CD4-positive, alpha-beta memory T cell (primary cell): Measurements from ENCODE around the gene TP53TG5. TPM values are rescaled to one million over a fixed set of nuclear protein-coding genes. Genes with fewer than 3 reads are reported as not detected.

Experiments
- microRNA-seq: library from miRNA; unstranded; fragments of <30 nt; microRNA quantifications from one replicate; pipeline ENCODE4 v1.2.0, GENCODE V29; 2021; ENCODE audit warnings: borderline replicate concordance, borderline number of aligned reads, borderline microRNAs expressed, mixed read lengths
- polyA plus RNA-seq, 2 donors: library from polyadenylated mRNA; unstranded; fragments of 300-500 nt; fragmentation: Illumina TruSeq; gene quantifications; one replicate each; pipeline ENCODE4 v1.2.3, GENCODE V29; 2021
- total RNA-seq, 2 experiments: library from RNA; stranded (reverse); gene quantifications; one replicate each; pipeline ENCODE4 v1.2.3, GENCODE V29; 2021

TP53TG5 gene
- total and polyA plus RNA-seq, 4 experiments from 2014 or later: 0.11 to 0.36 (median 0.24) TPM; not detected in 1

Small RNA genes within 50 kb of the gene (microRNA-seq; reads per million reads assigned to microRNA genes)
- gene MIR6812: not detected

Other genes starting within 250 kb of the TP53TG5 start
- not detected for gene PI3, start 203.4 kb downstream of the TP53TG5 start, total RNA-seq
- gene PI3, start 203.4 kb downstream of the TP53TG5 start, polyA plus RNA-seq: not detected
- not detected for gene SEMG1, start 171.3 kb downstream of the TP53TG5 start, total RNA-seq
- gene SEMG1, start 171.3 kb downstream of the TP53TG5 start, polyA plus RNA-seq: not detected
- gene SEMG2, start 157.0 kb downstream of the TP53TG5 start, total RNA-seq: not detected
- not detected for gene SEMG2, start 157.0 kb downstream of the TP53TG5 start, polyA plus RNA-seq
- not detected for gene SLPI, start 123.8 kb downstream of the TP53TG5 start, total RNA-seq
- not detected for gene SLPI, start 123.8 kb downstream of the TP53TG5 start, polyA plus RNA-seq
- not detected for gene RBPJL, start 71.5 kb downstream of the TP53TG5 start, total RNA-seq
- not detected for gene RBPJL, start 71.5 kb downstream of the TP53TG5 start, polyA plus RNA-seq
- gene MATN4, start 70.0 kb downstream of the TP53TG5 start, total RNA-seq: not detected
- gene MATN4, start 70.0 kb downstream of the TP53TG5 start, polyA plus RNA-seq: not detected
- gene SDC4, start 29.9 kb downstream of the TP53TG5 start, total RNA-seq: 1 to 10 TPM; 3.8 to 3.9 TPM
- gene SDC4, start 29.9 kb downstream of the TP53TG5 start, polyA plus RNA-seq: 1 to 10 TPM; 1.2 to 2.3 TPM
- gene SYS1, start 15.2 kb downstream of the TP53TG5 start, total RNA-seq: 10 to 100 TPM; 56.4 to 56.6 TPM
- gene SYS1, start 15.2 kb downstream of the TP53TG5 start, polyA plus RNA-seq: 10 to 100 TPM; 24.7 to 30.2 TPM
- 10 to 100 TPM; 17.8 to 18.4 TPM for gene DBNDD2, start 30.0 kb upstream of the TP53TG5 start, total RNA-seq
- gene DBNDD2, start 30.0 kb upstream of the TP53TG5 start, polyA plus RNA-seq: 10 to 100 TPM; 12.9 to 15.4 TPM
- 10 to 100 TPM; 81.9 to 84.5 TPM for gene PIGT, start 37.8 kb upstream of the TP53TG5 start, total RNA-seq
- gene PIGT, start 37.8 kb upstream of the TP53TG5 start, polyA plus RNA-seq: 10 to 100 TPM; 85.6 to 92.2 TPM
- gene WFDC2, start 91.4 kb upstream of the TP53TG5 start, total RNA-seq: 1 to 10 TPM in 1 of 2 experiments, under 1 TPM in 1; 0.73 to 1.6 TPM
- gene WFDC2, start 91.4 kb upstream of the TP53TG5 start, polyA plus RNA-seq: not detected
- gene SPINT3, start 137.3 kb upstream of the TP53TG5 start, total RNA-seq: not detected
- not detected for gene SPINT3, start 137.3 kb upstream of the TP53TG5 start, polyA plus RNA-seq
- not detected for gene WFDC6, start 161.2 kb upstream of the TP53TG5 start, total RNA-seq
- gene WFDC6, start 161.2 kb upstream of the TP53TG5 start, polyA plus RNA-seq: not detected
- gene EPPIN, start 169.1 kb upstream of the TP53TG5 start, total RNA-seq: not detected
- not detected for gene EPPIN, start 169.1 kb upstream of the TP53TG5 start, polyA plus RNA-seq
- not detected for gene WFDC8, start 201.0 kb upstream of the TP53TG5 start, total RNA-seq
- gene WFDC8, start 201.0 kb upstream of the TP53TG5 start, polyA plus RNA-seq: not detected